Stimulated activated CD8-positive, alpha-beta memory T cell treated with anti-CD3 and anti-CD28 coated beads, Interleukin-15, amount 100 ng/mL, for 1 hour (primary cell): ENCODE data around the gene ENAH.
"Not testable (repeated sequence)": the region's sequence is repeated elsewhere in the genome, so short reads cannot be mapped to it uniquely, and the experiment has no call there.

Experiments used
- DNase-seq: peaks from one replicate; pipeline ENCODE4 v3.0.0-alpha.2; 2020; ENCODE audit warnings: low read depth

The ENAH gene

DNA sequence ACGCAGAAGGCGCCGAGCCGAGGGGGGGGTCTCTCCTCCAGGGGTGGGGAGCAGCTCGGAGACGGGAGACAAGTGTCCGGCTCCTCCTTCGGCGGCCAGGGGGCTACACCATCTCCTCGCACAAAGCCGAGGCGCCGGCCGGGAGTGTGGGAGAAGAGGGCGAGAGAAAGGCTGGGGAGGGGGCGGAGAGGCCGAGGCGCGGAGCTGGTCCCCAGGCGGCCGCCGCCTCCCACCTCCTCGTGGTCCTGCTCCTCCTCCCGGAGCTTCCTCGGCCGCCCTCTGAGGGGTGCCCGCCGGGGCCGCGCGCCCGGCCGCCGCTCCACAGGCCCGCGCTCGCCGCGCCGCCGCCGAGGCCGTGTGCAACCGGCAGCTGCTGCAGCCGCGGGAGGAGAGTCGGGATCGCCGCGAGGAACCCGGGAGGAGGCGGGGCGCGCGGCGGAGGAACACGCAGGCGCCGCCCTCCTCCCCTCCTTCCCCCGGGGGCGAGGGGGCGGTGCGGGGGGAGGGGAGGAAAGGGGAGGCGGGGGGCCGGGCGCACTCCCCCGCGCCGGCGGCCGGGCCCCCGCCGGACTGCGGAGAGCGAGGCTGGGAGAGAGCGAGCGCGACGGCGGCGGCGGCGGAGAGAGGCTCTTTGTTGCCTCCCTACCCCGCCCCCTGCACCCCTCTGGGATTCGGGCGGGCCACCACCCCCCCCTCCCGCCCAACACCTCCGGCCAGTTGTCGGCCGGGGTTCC lies at the start of gene ENAH:
TSS of gene ENAH (minus strand) at position 395 of the 734 bp plus-strand sequence. CDS start 433 bp downstream, outside the sequence.
- no peak for DNase-seq

DNA sequence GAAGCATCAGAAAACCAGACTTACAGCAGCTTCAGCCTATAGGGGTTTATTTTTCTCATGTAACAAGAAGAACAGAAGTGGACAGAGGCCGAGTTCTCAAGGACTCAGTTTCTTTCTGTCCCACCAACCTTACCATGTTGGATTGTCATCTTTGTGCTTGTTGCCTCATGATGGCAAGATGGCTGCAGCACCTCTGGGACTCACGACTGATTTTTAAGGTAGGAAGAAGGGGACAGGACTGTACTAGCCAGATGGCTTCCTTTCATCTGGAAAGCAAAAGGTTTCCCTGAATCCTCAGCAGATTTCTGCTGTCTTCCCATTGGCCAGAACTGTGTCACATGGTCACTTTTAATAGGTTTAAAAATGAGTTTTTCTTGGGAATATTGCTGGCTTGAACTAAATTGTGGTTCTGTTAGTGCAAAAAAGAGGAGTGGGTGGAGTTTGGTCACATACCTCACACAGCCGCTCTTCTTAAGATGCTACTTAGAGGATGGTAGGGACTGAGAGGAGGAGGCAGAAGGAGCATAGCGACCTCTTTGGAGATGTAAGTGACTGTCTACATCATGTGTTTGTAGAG lies 48.1 kb upstream of the ENAH start:
- DNase-seq: no peak

DNA sequence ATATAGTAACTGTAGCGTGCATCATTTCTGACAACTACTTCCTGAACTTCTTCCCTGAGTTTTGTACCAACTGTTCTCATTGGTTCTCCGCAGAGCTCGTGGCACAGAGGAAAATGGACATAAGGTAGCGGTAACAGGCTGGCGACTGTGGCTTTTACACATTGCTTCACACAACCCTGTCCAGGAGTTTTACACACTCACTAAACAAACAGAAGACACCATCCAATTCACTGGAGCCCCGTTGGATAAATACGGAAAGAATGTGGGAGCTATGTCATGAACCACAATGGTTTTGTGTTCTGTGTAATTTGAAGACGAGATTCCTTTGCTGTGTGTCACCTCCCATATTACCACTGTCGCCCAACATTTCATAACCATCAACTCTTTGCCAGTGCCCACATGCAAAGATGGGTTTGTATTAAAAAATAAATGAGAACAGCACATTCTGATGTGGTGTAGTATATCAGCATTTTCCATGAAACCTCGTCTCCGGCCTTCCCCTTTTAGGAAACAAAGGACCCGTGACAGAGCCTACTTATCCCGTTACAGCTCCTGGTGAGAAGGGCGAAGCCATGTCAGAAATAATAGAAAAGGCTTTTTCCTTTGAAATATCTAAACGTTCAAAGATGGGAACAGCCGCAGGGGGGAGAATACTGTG lies 47.4 kb upstream of the ENAH start:
- DNase-seq: no peak

DNA sequence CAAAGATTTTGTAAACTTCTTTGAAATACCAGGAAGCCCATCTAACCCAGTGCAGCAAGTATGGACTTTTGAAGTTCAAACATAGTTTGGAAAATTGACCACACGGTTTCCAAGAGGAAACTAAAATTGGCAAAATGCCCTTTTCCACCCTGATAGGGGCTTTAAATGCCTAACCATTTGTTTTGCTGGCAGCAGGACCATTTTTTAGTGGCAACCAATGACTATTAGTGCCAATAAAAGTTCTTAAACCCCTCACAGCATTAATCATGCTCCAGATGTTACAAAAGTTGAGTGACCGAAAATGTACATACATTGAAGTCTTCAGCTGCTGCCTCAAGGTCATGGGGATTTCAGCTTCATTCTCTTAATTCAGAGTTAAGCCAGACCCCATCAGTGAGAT lies 46.4 kb upstream of the ENAH start:
- no peak for DNase-seq

DNA sequence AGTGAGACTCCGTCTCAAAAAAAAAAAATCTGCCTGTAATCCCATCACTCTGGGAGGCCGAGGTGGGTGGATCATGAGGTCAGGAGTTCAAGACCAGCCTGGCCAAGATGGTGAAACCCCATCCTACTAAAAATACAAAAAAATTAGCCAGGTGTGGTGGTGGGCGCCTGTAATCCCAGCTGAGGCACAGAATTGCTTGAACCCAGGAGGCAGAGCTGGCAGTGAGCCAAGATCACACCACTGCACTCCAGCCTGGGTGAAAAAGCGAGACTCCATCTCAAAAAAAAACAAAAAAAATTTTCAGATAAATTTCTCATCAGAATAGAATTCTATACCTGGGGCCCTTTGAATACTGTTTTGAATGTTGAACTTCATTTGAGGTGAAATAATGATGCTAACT lies 45.3 kb upstream of the ENAH start:
- not testable (repeated sequence) for DNase-seq

DNA sequence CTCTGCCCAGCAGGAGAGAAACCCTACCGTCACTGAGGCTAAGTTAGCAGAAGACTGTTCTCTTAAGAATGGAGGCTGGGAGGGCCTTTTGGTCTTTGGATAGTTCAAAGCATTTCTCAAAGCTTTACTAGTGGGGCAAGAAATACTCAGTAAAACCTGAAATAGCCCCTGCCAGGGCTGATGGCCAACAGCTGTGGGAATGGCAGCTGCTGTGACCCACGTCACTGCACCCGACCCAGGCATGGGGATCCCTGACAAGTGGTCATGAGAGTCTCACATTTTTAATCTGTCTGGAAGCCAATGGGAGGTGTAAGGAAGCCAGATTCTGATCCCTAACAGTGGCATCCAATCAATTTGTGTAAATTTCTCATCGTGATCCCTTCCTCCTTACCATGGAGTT lies 44.5 kb upstream of the ENAH start:
- DNase-seq: no peak

DNA sequence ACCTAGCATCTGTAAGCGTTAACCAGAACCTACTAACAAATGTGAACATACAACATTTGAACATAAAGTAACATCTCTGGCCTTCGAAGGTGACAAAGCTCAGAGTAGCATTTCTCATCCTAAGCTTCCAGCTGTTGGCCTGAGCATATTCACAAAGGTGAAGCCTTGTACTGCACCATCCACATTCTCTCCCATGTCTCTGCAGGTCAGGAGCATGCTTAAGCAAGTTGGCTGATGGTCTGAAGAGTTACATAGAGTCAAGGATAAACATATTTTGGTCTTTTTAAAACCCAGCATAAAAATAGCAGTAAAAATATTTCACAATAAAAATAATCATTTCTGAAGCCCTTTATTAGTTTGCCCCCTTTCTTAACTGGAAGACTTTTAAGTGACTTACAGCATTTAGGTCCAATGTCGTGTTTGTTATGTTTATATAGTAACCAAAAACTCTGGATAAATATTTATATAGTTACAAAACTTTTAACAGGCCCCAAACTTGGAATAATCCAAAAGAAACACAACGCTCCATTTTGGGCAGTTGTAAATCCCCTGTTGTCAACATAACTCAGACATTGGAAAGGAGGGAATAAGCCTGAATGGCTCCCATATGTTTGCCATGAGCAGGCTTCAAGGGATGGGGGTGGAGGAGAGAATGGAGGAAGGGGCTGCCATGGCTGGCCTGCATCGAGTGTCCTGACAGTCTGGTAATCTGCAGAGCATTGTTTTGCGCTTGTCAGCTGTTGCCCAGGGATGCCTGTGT lies 42.8 kb upstream of the ENAH start:
- DNase-seq: no peak

DNA sequence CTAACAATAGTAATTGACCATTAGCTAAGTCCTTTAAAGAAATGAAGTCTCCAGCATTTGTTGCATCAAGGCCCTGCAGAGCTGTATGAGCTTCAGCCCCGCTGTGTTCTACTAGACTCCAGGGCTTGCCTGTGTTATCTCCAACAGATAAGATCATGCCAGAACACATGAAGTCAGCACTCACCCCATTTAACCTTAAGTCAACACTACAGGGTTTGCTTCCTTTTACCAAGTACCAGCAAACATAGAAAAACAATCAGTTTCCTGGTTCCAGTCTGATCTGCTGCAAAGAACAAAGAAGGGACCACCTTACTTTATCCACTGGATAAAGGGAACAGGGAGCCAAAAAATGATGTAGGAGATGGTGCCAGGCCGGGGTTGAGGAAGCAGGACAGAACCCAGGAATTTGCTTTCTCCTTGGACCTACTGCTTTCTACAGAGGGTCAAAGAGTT lies 41.3 kb upstream of the ENAH start:
- no peak for DNase-seq

DNA sequence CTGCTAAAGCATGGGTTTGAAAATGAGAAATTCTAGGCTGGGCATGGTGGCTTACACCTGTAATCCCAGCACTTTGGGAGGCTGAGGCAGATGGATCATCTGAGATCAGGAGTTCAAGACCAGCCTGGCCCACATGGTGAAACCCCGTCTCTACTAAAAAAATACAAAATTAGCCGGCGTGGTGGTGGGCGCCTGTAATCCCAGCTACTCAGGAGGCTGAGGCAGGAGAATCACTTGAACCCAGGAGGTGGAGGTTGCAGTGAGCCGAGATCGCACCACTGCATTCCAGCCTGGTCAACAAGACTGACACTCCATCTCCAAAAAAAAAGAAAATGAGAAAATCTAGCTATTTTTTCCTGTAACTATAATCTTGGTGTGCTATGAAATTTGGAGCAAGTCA lies 40.8 kb upstream of the ENAH start:
- DNase-seq: not testable (repeated sequence)

DNA sequence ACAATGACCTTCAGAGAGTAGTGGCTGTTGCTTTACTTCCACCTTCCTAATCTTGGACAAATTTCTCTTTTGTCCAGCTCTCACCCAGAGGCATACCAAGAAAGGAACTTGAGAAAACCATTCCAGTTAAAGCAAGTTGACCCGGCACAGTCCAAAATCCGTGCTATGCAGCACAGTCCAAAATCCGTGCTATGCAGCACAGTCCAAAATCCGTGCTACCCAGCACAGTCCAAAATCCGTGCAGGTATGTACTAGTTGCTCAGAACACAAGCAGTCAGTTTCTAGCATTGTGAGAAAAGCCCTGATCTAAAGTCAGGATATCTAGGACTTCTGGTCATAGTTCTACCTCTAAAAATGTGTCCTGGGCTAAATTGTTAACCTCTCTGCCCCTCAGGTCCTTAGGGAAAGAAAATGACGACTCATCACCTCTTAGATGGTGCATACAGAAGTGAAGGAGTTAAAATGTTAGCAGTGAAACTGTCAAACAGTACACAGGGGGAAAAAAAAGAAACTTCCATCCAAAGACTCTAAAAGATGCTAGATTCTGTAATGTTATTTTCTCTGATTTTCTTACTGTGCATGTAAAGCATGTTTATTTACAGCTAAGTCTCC lies 40.3 kb upstream of the ENAH start:
- DNase-seq: no peak

DNA sequence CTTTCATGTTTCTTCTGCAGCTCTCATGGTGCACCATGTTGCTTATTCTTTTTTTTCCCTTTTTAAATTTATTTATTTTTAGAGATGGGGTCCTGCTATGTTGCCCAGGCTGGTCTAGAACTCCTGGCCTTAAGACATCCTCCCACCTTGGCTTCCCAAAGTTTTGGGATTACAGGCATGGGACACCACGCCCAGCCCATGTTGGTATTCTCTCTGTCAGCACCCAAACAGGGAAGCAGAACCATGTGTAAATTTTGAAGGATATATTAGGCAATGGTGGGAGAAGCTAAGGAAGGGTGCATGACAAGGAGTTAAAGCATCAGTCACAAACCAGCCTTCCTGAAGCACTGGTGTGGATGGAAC lies 39.6 kb upstream of the ENAH start:
- DNase-seq: no peak

DNA sequence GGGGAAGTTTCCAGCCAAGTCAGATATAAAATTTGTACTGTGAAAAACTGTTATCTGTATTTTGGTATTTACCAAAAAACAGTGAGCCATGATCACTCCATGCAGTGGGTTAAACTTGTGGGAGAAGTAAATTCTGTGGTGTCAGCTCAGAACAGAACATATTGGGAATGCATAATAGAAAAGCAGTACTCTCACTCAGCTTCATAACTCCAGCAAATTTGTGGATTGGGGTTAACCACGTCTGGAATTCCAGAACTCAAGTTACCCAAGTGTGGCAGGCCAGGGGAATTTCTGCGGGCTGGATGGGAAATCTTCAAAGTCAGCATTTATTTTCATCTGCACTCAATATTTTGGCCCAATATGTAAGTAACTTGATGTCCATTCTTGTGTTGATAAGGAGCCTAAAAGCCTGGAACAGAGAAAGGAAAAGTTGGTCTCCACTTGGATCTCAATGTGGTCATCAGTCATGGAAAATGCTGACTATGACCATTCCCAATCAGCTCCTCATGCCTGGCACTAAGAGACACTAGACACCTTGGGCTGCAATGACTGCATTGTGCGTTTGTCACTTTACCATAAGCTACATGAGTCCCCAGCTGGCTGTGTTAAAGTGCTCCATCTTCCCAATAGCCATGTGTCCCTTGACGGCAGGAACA lies 39.1 kb upstream of the ENAH start:
- no peak for DNase-seq

DNA sequence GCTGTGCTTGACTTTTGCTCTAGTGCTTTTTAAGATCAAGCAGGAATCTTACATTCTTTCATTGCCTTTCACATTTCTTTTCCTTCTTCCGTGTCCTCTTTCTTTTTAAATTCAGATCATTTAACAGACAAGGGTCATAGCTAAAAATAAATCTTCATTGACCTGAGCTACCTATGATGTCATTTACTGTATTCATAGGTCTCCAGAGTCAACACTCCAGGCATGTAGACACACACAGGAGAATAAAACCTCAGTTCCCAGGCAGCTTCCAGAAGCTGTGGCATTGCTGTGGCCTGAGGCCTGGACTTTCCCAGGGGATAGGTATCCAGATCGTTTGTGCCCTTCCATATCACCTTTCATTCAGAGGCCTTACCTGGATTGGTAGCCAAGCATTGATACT lies 38.5 kb upstream of the ENAH start:
- DNase-seq: no peak

DNA sequence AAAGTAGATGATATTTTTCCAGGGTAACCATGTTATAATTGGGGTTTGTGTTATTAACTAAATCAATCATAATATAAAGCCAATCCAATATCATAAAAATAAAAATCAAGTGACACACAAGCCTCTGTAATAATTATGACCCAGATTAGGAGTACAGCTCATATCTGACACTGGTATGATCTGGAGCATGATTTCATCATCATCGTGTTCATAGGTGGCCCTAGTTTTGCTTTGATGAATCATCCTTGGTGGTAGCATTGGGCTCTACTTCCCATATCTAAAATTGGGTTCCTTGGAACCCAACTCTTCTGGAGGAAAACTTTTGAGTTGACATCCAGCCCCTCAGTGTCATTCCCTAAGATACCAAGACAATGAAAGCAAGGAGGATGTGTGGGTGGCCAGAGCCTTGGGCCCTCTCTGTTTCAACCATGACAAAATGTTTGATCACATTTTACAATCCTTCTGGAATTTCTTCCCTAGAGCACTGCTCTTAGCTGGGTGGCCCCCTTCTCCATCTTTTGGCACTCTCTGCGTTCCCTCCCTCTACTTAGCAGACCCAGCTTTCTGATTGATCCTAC lies 37.0 kb upstream of the ENAH start:
- DNase-seq: no peak

DNA sequence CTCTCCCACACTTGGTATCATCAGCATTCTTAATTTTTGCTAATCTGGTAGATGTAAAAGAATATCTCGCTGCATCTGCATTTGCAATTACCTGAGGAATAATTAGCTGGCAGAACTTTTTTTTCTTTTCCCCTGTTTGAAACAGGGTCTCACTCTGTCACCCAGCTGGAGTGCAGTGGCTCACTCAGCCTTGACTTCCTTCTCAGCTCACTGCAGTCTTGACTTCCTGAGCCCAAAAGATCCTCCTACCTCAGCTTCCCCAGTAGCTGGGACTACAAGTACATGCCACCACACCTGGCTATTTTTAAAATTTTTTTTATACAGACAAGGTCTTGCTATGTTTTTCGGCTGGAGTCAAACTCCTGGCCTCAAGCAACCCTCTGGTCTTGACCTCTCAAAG lies 35.4 kb upstream of the ENAH start:
- no peak for DNase-seq

DNA sequence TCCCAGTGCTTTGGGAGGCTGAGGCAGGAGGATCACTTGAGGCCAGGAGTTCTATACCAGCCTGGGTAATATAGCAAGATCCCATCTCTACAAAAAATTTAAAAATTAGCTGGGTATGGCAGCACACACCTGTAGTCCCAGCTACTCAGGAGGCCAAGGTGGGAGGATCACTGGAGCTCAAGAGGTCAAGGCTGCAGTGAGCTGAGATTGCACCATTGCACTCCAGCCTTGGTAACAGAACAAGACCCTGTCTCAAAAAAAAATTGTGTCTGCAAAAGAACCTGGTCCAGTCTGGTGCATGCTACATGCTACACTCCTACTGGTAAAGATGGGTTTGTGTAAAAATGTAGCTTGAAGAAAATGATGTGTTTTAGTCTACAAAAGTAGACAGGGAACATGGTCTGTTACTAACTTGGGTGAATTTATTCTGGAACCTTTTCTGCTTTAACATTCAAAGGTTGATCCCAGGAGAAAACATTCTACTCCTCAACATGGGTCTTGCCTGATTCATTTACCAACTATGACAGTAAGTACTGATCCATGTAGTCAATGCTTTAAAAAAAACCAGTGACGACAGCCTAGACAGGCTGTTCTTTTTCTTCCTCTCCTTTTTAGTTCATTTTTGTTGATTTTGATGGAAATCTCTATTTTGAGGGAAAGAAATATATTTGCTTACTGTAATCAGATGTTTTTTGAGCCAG lies 32.7 kb upstream of the ENAH start:
- DNase-seq: no peak

DNA sequence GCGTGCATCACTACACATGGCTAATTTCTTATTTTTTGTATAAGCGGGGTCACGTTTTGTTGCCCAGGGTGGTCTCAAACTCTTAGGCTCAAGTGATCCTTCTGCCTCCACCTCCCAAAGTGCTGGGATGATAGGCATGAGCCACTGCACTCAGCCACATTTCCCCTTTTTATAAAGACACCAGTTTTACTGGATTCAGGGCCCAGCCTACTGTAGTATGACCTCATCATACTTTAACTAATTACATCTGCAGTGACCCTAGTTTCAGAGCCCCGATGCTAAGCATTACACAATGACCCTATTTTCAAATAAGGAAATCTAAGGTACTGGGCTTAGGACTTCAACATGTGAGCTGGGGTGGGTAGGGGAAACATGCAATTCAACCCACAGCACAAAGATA lies 31.8 kb upstream of the ENAH start:
- DNase-seq: no peak

DNA sequence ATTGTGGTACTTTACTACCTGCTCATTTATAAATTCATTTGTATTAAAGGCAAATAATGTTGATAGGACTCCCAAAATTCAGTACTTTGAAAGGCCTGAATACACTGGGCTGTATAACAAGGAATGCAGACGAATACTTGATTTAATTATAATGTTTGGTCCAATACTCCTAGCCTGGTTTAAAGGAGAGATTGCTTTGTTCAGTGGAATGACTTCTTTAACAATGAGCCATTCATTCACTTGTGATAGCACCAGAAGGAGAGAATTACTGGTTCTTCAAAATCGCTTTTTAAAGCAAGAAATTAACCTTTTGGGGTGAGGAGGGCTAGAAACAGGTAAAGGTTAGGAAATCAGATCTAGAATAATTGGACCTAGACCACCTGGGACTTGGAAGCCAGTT lies 28.3 kb upstream of the ENAH start:
- no peak for DNase-seq

DNA sequence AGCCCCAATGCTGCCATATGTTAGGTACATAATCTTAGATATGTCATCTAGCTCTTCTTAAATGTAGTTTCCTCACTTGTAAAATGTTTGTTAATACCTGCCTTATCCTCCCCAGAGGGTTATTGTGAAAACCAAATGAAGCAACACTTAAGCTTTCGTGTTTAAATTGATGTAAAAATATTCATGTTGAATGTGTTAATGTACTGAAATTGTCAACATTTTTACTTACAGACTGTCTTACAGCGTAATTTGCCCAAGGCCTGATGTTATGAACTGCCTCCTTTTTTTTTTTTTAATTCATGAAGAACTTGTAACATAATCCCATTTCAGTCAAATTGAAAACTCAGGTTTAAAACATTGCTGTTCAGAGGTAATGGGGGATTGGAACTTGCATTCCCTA lies 25.6 kb upstream of the ENAH start:
- no peak for DNase-seq

DNA sequence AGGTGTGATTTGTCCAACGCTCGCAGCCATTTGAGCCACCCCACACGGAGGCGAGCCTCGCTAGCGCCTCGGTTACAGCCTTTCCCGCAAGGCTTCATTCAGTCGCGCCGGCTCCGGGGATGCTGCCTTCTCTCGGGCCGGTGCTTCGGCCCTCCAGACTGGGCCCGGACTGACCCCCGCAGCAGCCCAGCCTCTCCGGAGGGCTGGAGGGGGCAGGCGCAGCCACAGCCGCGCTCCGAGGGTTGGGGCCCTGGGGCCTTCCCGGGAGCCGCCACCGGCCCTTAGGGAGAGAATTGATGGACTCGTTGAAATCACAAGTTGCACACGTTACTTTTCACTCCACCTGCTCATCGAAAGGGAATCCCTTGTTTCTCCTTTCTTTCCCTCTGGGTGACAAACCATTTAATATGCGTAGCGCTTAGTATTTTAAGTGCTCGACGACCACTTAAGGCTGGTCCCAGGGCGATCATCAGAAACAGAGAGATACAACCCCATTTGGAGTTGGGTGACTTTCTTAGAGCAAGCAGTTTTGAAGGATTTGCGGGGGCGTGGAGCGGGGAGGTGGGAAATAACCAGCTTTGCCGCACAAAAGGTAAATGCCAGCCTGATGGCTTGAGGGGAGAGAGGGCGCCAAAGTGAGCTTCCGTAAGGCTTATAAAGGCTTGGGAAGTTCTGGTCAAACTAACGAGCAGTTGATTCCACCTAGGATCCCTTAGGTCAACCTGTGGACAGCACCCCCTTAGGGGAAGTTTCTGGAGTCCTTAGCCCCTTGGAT lies 24.6 kb upstream of the ENAH start:
- no peak for DNase-seq
